GM13977 (cell line): ENCODE results near the gene RORB.

ENCODE experiments used
- DNase-seq: peaks from one replicate; pipeline ENCODE4 v3.0.0; 2012; ENCODE audit warnings: low spot score
- CTCF ChIP-seq: IDR thresholded peaks from 2 replicates; pipeline ENCODE4 v1.5.1; 2012; ENCODE audit warnings: mild to moderate bottlenecking, control low read depth; ENCODE audit not compliant: insufficient read depth; ENCODE audit errors: extremely low read depth, missing control alignments
- in situ Hi-C: fragments of 300-500 bp; cut with MboI; formaldehyde crosslinking; loops from one replicate; pipeline ENCODE4 v1.12.0; 2022; ENCODE audit warnings: low sequenced_read_pairs, low pct_unique_long_range_greater_than_20kb, mixed read lengths, inconsistent platforms; ENCODE audit not compliant: unreplicated experiment

Gene RORB

GRCh38 chr9:74573640-74574191 lies 76.6 kb downstream of the RORB start:
- in situ Hi-C loops, result loop anchor here (25.0 kb wide), 1 partner anchor 1386 kb away; no protein-coding TSS in a partner anchor
- TF ChIP-seq CTCF, result no peak
- DNase-seq, result no peak

- in situ Hi-C loops, result no loop called here
- no peak for TF ChIP-seq CTCF
- no peak for DNase-seq
These were observed 79.0 kb downstream of the RORB start for GRCh38 chr9:74576176-74576575.

- TF ChIP-seq CTCF, result peak; percentile 15
- in situ Hi-C loops, result no loop called here
These were observed 80.8 kb downstream of the RORB start for GRCh38 chr9:74577956-74578355.

GRCh38 chr9:74589576-74589975 lies 92.4 kb downstream of the RORB start:
- no peak for TF ChIP-seq CTCF
- in situ Hi-C loops, result no loop called here

More at GRCh38 chr9:74577956-74578355, 80.8 kb downstream of the RORB start:
- no peak for DNase-seq

GRCh38 chr9:74595286-74595685 lies 98.2 kb downstream of the RORB start:
- in situ Hi-C loops, result no loop called here
- TF ChIP-seq CTCF, result no peak
- no peak for DNase-seq

More at GRCh38 chr9:74589576-74589975, 92.4 kb downstream of the RORB start:
- no peak for DNase-seq

- in situ Hi-C loops, result no loop called here
- no peak for DNase-seq
- no peak for TF ChIP-seq CTCF
These were observed 101.7 kb downstream of the RORB start for GRCh38 chr9:74598874-74599273.
